ENCODE measurements around the gene BAIAP3. TPM values are rescaled to one million over a fixed set of nuclear protein-coding genes. Genes with fewer than 3 reads are reported as not detected.

The BAIAP3 gene
- total RNA-seq, 1 donor from 2014 or later, result 0.53 TPM

- DNase-seq (ENCODE audit: low read depth, low spot score), result no peak
These were observed 53.9 kb downstream of the BAIAP3 start for GRCh38 chr16:1387331-1387730.

GRCh38 chr16:1389762-1390161 is 56.3 kb downstream of the BAIAP3 start:
- DNase-seq (ENCODE audit: low read depth, low spot score), result no peak

DNA sequence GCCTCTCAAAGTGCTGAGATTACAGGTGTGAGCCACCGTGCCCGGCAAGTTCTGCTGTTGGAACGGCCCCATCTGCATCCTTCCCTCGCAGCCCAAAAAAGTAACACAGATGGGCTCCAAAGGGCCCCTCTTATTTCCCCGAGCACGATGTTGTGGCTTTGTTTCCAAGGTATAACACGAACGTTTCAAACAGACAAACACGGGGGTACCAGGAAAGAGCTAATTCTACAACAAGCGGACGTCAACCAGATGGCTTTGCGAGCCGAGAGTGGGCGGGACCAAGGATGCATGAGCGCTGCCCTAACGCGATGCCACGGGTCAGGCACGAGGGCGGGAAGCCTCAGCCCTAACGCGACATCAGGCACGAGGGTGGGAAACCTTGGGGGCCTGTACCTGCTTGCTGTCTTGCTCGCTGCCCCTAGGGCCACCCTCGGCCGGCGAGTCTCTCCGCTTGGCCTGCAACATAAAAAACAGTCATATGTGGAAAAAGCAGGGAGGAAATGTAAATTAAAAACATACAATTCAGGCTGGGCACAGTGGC is 56.9 kb downstream of the BAIAP3 start:
- no peak for DNase-seq (ENCODE audit: low read depth, low spot score)

DNA sequence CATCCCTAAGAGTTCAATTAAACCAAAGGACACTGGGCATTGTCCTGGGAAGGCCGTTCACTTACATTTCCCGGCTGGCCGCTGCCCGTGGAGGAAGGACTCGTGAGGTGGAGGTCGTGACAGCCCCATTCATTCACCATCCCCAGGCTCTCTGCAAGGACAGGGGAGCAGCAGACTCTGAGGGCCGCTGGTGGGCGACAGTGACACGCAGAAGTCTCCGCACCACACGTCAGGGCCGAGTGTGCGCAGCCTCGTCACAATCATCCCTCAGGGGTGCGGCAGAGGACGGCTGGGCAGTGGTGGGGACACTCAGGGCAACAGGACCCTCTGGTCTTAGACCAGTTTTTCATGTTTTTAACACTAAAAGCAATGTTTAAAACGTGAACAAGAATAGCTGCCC is 59.4 kb downstream of the BAIAP3 start:
- no peak for DNase-seq (ENCODE audit: low read depth, low spot score)

DNA sequence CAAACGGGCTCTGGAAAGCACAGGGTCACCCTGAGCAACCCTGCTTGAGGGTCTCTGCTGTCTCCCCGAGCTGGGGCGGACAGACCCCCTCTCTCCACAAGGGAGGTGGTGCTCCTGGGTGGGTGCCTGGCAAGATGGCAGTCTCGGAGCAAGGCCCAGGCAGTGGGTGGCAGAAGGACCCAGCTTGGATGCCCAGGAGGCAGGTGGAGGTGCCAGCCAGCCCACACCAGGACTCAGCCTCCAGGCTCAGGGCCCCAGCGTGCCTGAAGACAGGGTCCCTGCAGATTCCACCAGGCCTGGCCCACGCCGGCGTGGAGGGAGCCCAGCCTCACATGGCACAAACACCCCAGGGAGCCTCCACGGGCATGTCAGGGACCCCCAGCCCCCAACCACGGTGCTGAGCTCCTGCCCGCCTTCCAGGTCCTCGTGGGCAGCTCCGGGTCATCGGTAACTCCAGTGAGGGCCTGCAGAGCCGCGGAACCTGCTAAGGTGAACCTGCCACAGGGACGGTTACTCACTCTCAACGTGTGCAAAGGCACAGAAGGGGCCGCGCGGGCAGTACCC is 60.2 kb downstream of the BAIAP3 start:
- DNase-seq (ENCODE audit: low read depth, low spot score), result no peak

DNA sequence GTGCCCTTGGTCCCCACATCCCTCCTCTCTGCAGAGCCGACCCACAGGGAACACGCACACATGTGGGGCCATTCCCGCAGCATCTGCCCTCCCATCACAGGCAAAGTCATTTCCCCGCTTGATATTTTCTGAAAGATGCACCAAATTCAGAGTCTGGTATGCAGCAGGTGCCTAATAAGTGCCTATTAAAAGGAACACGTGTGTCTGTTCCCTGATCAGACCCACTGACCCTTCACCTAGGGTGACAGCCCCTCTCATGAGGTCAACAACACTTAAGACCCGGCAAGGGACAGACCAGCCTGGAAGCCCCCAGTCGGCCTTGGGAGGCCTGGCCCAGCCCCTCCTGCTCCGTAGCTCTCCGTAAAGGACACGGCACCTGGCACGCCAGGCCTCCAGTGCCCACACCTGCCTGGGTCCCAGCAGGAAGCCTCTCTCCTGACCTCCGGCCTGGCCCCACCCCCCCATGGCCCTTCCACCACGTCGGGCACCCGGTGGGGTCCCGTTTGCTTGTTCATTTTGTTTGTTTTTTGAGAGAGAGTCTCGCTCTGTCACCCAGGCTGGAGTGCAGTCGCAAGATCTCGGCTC is 61.0 kb downstream of the BAIAP3 start:
- DNase-seq (ENCODE audit: low read depth, low spot score), result no peak

- no peak for DNase-seq (ENCODE audit: low read depth, low spot score)
These were observed 62.1 kb downstream of the BAIAP3 start for GRCh38 chr16:1395444-1396031.

- DNase-seq (ENCODE audit: low read depth, low spot score), result no peak
These were observed 64.3 kb downstream of the BAIAP3 start for GRCh38 chr16:1397779-1398178.

- no peak for DNase-seq (ENCODE audit: low read depth, low spot score)
These were observed 64.9 kb downstream of the BAIAP3 start for GRCh38 chr16:1398351-1398750.

Other genes starting within 250 kb of the BAIAP3 start
- not detected in 2 replicates for gene C1QTNF8, start 237.4 kb upstream of the BAIAP3 start, total RNA-seq
- gene CACNA1H, start 180.5 kb upstream of the BAIAP3 start, total RNA-seq, result 0.07 TPM in 1 of 2 replicates, not detected in the other
- gene TPSG1, start 108.4 kb upstream of the BAIAP3 start, total RNA-seq, result not detected in 2 replicates
- not detected in 2 replicates for gene TPSB2, start 103.5 kb upstream of the BAIAP3 start, total RNA-seq
- not detected in 2 replicates for gene TPSAB1, start 92.9 kb upstream of the BAIAP3 start, total RNA-seq
- gene TPSD1, start 77.6 kb upstream of the BAIAP3 start, total RNA-seq, result not detected in 2 replicates
- 59.1 and 88.7 TPM in 2 replicates for gene UBE2I, start 24.0 kb upstream of the BAIAP3 start, total RNA-seq
- gene TSR3, start 18.2 kb downstream of the BAIAP3 start, total RNA-seq, result 90.7 and 93.8 TPM in 2 replicates
- 27.0 and 27.5 TPM in 2 replicates for gene GNPTG, start 18.3 kb downstream of the BAIAP3 start, total RNA-seq
- gene UNKL, start 81.1 kb downstream of the BAIAP3 start, total RNA-seq, result 9.2 and 12.0 TPM in 2 replicates
- gene UQCC4, start 87.1 kb downstream of the BAIAP3 start, total RNA-seq, result 21.8 and 22.4 TPM in 2 replicates
- gene PERCC1, start 97.4 kb downstream of the BAIAP3 start, total RNA-seq, result not detected in 2 replicates
- gene CCDC154, start 110.9 kb downstream of the BAIAP3 start, total RNA-seq, result 0.11 and 0.13 TPM in 2 replicates
- gene CLCN7, start 141.4 kb downstream of the BAIAP3 start, total RNA-seq, result 48.3 and 73.8 TPM in 2 replicates
- gene PTX4, start 155.3 kb downstream of the BAIAP3 start, total RNA-seq, result not detected in 2 replicates
- 19.1 and 22.9 TPM in 2 replicates for gene TELO2, start 159.7 kb downstream of the BAIAP3 start, total RNA-seq
- gene TMEM204, start 200.0 kb downstream of the BAIAP3 start, total RNA-seq, result 24.6 and 25.7 TPM in 2 replicates

Data from pulmonary artery endothelial cell (primary cell).